ENCODE measurements around the gene EXOG. TPM values are rescaled to one million over a fixed set of nuclear protein-coding genes. Genes with fewer than 3 reads are reported as not detected.

Gene EXOG, protein sequence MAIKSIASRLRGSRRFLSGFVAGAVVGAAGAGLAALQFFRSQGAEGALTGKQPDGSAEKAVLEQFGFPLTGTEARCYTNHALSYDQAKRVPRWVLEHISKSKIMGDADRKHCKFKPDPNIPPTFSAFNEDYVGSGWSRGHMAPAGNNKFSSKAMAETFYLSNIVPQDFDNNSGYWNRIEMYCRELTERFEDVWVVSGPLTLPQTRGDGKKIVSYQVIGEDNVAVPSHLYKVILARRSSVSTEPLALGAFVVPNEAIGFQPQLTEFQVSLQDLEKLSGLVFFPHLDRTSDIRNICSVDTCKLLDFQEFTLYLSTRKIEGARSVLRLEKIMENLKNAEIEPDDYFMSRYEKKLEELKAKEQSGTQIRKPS
- total RNA-seq (2022; extraction: Qiagen RNA extraction; ENCODE audit: low read depth), result 8.8 to 13.6 TPM (median 10.5 TPM) in 5 replicates

GRCh38 chr3:38496131-38496910 lies at the start of gene EXOG:
EXOG (plus strand) TSS chr3:38496340; CDS start chr3:38496368, 28 bp downstream.

GRCh38 chr3:38453075-38453912 lies 42.8 kb upstream of the EXOG start, which contains the start of gene ACVR2B:
ACVR2B (plus strand) TSS chr3:38453890; CDS start chr3:38454323, 433 bp downstream.

Other genes with a start within 250 kb of the EXOG start
- 0.13 TPM in 1 of 5 replicates, not detected in the others for gene SLC22A13, start 230.5 kb upstream of the EXOG start, total RNA-seq (2022; extraction: Qiagen RNA extraction; ENCODE audit: low read depth)
- gene SLC22A14, start 214.0 kb upstream of the EXOG start, total RNA-seq (2022; extraction: Qiagen RNA extraction; ENCODE audit: low read depth), result 0.09 TPM in 2 of 5 replicates, not detected in the others
- gene XYLB, start 149.6 kb upstream of the EXOG start, total RNA-seq (2022; extraction: Qiagen RNA extraction; ENCODE audit: low read depth), result 3.0 to 4.4 TPM (median 3.6 TPM) in 5 replicates
- gene ACVR2B, start 42.5 kb upstream of the EXOG start, total RNA-seq (2022; extraction: Qiagen RNA extraction; ENCODE audit: low read depth), result 1.6 to 4.0 TPM (median 2.9 TPM) in 5 replicates
- gene SCN5A, start 153.3 kb downstream of the EXOG start, total RNA-seq (2022; extraction: Qiagen RNA extraction; ENCODE audit: low read depth), result 0.54 to 1.9 TPM (median 0.88 TPM) in 5 replicates